Psoas muscle (tissue), 8 donors: Measurements from ENCODE around the gene C1QTNF6. TPM values are rescaled to one million over a fixed set of nuclear protein-coding genes. Genes with fewer than 3 reads are reported as not detected.
"Not testable (repeated sequence)": the region's sequence is repeated elsewhere in the genome, so short reads cannot be mapped to it uniquely, and the experiment has no call there.

ENCODE experiments used
- ATAC-seq, 4 donors: fragments of 200-7000 bp; cut with Tn5 transposase; one replicate each; pipeline ENCODE4 v1.9.1; 2020; ENCODE audit warnings: moderate library complexity in 3 of 4, mild to moderate bottlenecking in 2 of 4
- DNase-seq, 2 donors: peaks; one replicate each; pipeline ENCODE4 v3.0.0-alpha.2; 2020
- H3K27ac ChIP-seq: fragments of 200-600 bp; one replicate; pipeline ENCODE4 v1.8.0; 2022
- H3K27me3 ChIP-seq, 3 donors: fragments of 200-600 bp in 1 of 3; one replicate each; pipeline versions ENCODE4 v1.6.1 to v1.8.0; 2013 to 2022; ENCODE audit warnings: low read length in 2 of 3, mild to moderate bottlenecking in 2 of 3, moderate library complexity in 1 of 3; ENCODE audit not compliant: insufficient read depth in 3 of 3
- H3K36me3 ChIP-seq, 2 donors: fragments of 200-600 bp in 1 of 2; one replicate each; pipeline versions ENCODE4 v1.6.1 to v1.8.0; 2013 to 2022; ENCODE audit warnings: low read depth in 1 of 2, mild to moderate bottlenecking in 1 of 2, moderate library complexity in 1 of 2; ENCODE audit not compliant: insufficient read depth in 1 of 2
- H3K4me1 ChIP-seq: fragments of 200-600 bp; one replicate; pipeline ENCODE4 v1.8.0; 2022
- H3K4me3 ChIP-seq: fragments of 200-600 bp; one replicate; pipeline ENCODE4 v1.8.0; 2022; ENCODE audit warnings: mild to moderate bottlenecking
- H3K9me3 ChIP-seq: fragments of 200-600 bp; one replicate; pipeline ENCODE4 v1.8.0; 2022
- WGBS, 3 donors: extraction: QIAGEN DNeasy Blood & Tissue Kit; methylation state at CpG; one replicate each; pipeline versions ENCODE4 v1.1.6 to v1.1.7; 2013; 5-methylcytosine and 5-hydroxymethylcytosine counted together
- intact Hi-C, 2 donors: fragments of 100-400 bp; cut with DNase I; formaldehyde crosslinking; loops; one replicate each; pipeline versions ENCODE4 v1.11.0 to v1.14.2; 2022
- polyA plus RNA-seq, 3 donors: library from polyadenylated mRNA; stranded (reverse); fragments of 200-250 nt; gene quantifications; one replicate each; pipeline ENCODE4 v1.2.3, GENCODE V29; 2013
- total RNA-seq, 4 donors: library from RNA; stranded (reverse); fragmentation: NEBNext Ultra II Directional in 2 of 4; extraction: Animal tissue kit (Norgen Biotek cat#: 25700) in 2 of 4; gene quantifications; one replicate each; pipeline versions ENCODE4 v1.2.1 to v1.2.4, GENCODE V29; 2021 to 2023
- TF ChIP-seq, protein P1 (sequence below): fragments of 200-600 bp; IDR thresholded peaks from one replicate; pipeline ENCODE4 v1.8.0; 2022; ENCODE audit warnings: antibody characterized with exemption
- donor health status: healthy with polysubstance abuse.
- donor health status: DM: no; HTN: no; CAD: no; lungs with moderate emphysema.
- donor health status: Bipolar disorder and iron deficiency.
- donor health status: healthy.
- donor health status: DM: yes; HTN: yes; CAD: no.
- donor health status: DM: no; HTN: no; CAD: no.
- donor health status: DM: no; HTN: no; CAD: no.
- donor health status: DM: yes; HTN: yes; CAD: no.

Gene C1QTNF6
- total and polyA plus RNA-seq, 7 donors = 0.66 to 8.2 (median 1.0) TPM

DNA sequence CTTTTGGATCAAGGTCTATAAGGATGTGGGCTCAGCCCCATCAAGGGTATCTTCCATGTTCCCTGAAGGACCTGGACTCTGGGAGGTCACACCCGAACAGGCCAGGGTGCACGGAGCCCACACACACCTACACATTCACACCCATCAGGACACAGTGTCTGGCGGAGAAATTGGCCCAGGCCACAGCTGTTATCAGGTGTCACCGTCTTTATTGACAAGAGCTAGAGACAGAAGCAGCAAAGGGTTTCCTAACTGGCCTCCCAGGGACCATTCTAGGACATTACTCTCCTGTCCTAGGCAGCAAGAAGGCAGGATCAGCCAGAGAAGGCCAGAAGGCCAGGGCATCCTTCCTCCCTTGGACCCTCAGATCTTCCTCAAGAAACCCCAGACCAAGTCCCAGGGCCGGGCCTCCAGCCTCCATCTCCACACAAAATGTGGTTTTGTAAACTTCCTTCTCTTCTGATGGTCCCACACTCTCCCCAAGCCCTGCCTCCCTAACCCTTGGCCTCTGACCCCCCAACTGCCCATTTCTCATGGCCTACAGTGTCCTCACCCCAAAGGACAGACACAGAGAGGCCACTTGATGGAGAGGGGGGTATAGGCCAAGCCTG, 16.1 kb upstream of the C1QTNF6 start:
- no peaks in the 10 kb centered on the region for H3K4me1 ChIP-seq
- peak in 1 of 2 donors; percentile 38 for DNase-seq
- intact Hi-C loops = loop anchor here (5.0 kb wide), 2 partner anchors 127 to 427 kb away; partner anchors contain the start of gene IFT27 (in 1 of the 2)
- TF ChIP-seq, protein P1, sequence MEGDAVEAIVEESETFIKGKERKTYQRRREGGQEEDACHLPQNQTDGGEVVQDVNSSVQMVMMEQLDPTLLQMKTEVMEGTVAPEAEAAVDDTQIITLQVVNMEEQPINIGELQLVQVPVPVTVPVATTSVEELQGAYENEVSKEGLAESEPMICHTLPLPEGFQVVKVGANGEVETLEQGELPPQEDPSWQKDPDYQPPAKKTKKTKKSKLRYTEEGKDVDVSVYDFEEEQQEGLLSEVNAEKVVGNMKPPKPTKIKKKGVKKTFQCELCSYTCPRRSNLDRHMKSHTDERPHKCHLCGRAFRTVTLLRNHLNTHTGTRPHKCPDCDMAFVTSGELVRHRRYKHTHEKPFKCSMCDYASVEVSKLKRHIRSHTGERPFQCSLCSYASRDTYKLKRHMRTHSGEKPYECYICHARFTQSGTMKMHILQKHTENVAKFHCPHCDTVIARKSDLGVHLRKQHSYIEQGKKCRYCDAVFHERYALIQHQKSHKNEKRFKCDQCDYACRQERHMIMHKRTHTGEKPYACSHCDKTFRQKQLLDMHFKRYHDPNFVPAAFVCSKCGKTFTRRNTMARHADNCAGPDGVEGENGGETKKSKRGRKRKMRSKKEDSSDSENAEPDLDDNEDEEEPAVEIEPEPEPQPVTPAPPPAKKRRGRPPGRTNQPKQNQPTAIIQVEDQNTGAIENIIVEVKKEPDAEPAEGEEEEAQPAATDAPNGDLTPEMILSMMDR = no peak
- H3K27me3 ChIP-seq = no peaks in the 10 kb centered on the region
- no peak for ATAC-seq
- no peak overlapping the region for H3K4me3 ChIP-seq
- WGBS, 3 donors = 81 to 87% (median 86%) methylated on average over 5 of the region's 5 CpGs
- no peaks in the 10 kb centered on the region for H3K36me3 ChIP-seq
- no peak overlapping the region for H3K27ac ChIP-seq
- H3K9me3 ChIP-seq = no peaks in the 10 kb centered on the region

DNA sequence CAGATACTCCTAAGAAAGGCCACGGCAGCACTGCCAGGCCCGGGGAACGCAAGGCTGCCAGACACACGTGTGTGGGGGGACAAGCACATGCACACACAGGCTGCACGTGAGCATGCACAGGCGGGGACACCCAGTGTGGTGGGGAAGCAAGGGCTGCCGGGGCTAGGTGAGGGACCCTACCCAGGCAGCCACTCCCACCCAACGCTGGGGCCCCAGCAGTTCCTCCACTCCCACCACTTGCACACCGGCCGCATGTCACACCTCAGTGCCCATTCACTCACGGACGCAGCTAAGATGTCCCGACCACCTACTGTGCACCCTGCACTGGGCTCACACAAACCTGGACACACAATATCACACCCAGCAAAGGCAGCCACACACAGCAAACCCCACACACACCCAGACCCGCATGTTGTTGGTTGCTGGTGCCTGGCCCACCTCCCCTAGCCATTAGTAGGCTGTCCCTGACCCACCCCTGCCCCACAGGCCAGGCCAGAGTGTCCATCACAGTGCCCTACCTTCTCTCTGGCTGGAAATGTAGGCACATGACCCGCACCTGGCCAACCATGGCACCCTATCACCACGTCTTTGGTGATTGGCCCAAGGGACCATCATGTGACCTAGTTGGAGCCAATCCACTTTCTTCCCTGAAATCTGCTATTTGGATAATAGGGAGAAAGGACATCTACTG, 15.5 kb upstream of the C1QTNF6 start:
- ATAC-seq (no peak), DNase-seq (peak in 1 of 2 donors; percentile 40)
- TF ChIP-seq, protein P1 = no peak
- H3K27me3 ChIP-seq = no peaks in the 10 kb centered on the region
- H3K4me3 ChIP-seq = no peak overlapping the region
- H3K27ac ChIP-seq = no peak overlapping the region
- WGBS, 3 donors = 81 to 86% (median 86%) methylated on average over 16 of the region's 16 CpGs
- H3K36me3 ChIP-seq = no peaks in the 10 kb centered on the region
- no peaks in the 10 kb centered on the region for H3K9me3 ChIP-seq
- H3K4me1 ChIP-seq = no peaks in the 10 kb centered on the region
- intact Hi-C loops = loop anchor here (5.0 kb wide), 2 partner anchors 126 to 426 kb away; partner anchors contain the start of gene IFT27 (in 1 of the 2)

DNA sequence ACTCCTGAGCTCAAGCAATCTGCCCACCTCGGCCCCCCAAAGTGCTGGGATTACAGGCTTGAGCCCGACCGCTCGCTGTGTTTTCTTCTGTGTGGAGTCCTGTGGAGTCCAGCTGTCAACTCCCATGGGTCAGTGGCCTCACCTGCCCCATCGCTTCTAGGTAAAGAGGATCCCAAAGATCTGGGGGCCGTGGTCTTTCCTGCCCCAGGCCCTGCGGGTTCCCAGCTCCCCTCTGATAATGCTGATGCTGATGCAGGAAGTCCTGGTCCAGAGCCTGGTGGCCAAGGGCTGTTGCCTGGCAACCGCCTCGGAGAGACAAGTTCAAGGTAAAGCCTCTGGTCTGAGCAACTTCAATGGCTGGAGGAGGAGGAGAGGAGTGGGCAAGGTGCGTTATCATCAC, 14.7 kb upstream of the C1QTNF6 start:
- no peaks in the 10 kb centered on the region for H3K27me3 ChIP-seq
- no peaks in the 10 kb centered on the region for H3K9me3 ChIP-seq
- ATAC-seq (no peak), DNase-seq (peak in 1 of 2 donors; percentile 37)
- peaks cover 4% of the 10 kb centered on the region for H3K4me1 ChIP-seq
- H3K4me3 ChIP-seq = no peak overlapping the region
- H3K36me3 ChIP-seq = no peaks in the 10 kb centered on the region
- no peak overlapping the region for H3K27ac ChIP-seq
- 81 to 86% (median 84%) methylated on average over 10 of the region's 10 CpGs for WGBS, 3 donors
- intact Hi-C loops = loop anchor here (5.0 kb wide), 2 partner anchors 125 to 425 kb away; partner anchors contain the start of gene IFT27 (in 1 of the 2)
- TF ChIP-seq, protein P1 = no peak

DNA sequence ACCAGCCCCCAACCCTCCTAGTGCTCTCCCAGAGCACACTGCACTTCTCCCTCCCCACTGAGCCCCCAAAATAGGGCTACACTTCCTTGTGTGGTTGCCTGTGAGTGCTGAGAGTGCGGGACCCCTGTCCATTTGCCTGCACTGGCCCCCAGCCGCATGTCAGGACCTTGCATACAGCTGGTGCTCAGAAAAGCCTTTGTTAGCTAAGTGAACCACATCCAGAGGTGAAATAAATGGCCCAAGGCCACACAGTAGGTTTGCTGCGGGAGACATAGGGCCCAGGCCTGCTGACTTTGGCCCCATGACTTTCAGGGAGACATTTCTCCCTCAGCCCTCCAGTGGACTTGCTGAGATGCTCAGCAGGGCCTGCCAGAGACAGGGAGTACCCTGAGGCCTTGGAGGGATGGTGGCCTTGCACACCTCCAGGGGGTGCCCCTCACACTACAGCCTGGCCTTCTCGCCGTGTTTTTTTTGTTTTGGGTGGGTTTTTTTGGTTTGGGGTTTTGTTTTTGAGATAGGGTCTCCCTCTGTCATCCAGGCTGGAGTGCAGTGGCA, 14.0 kb upstream of the C1QTNF6 start:
- 86 to 95% (median 94%) methylated on average over 5 of the region's 5 CpGs for WGBS, 3 donors
- intact Hi-C loops = loop anchor here (5.0 kb wide), 2 partner anchors 125 to 425 kb away; partner anchors contain the start of gene IFT27 (in 1 of the 2)
- H3K27ac ChIP-seq = no peak overlapping the region
- peak in 1 of 2 donors; percentile 19 for DNase-seq
- H3K36me3 ChIP-seq = no peaks in the 10 kb centered on the region
- TF ChIP-seq, protein P1 = no peak
- ATAC-seq = no peak
- H3K27me3 ChIP-seq = no peaks in the 10 kb centered on the region
- no peak overlapping the region for H3K4me3 ChIP-seq
- no peaks in the 10 kb centered on the region for H3K9me3 ChIP-seq
- H3K4me1 ChIP-seq = peaks cover 10% of the 10 kb centered on the region

DNA sequence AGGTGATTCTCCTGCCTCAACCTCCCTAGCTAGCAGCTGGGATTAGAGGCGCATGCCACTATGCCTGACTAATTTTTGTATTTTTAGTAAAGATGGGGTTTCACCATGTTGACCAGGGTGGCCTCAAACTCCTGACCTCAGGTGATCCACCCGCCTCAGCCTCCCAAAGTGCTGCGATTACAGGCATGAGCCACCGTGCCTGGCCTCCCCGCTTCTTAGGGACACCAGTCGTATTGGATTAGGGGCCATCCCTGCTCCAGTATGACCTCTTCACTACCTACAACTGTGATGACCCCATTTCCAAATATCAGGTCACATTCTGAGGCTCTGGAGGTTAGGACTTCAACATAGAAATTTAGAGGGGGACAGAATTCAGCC, 13.4 kb upstream of the C1QTNF6 start:
- peaks cover 17% of the 10 kb centered on the region for H3K4me1 ChIP-seq
- not testable (repeated sequence) for H3K27ac ChIP-seq, H3K27me3 ChIP-seq, H3K36me3 ChIP-seq, H3K9me3 ChIP-seq, H3K4me3 ChIP-seq, ATAC-seq
- DNase-seq = peak in 1 of 2 donors; percentile 35
- intact Hi-C loops = loop anchor here (5.0 kb wide), 2 partner anchors 124 to 424 kb away; partner anchors contain the start of gene IFT27 (in 1 of the 2)
- 95% methylated on average over 6 of the region's 6 CpGs for WGBS, 3 donors
